Left ventricle myocardium inferior (tissue), 1 donor: ENCODE results near the gene ZNF641. TPM values are rescaled to one million over a fixed set of nuclear protein-coding genes. Genes with fewer than 3 reads are reported as not detected.

Experiments used
- DNase-seq: peaks from one replicate; pipeline ENCODE4 v3.0.0-alpha.2; 2020
- H3K27ac ChIP-seq: fragments of 200-600 bp; replicated peaks from 2 replicates; pipeline ENCODE4 v1.8.0; 2021
- H3K27me3 ChIP-seq: fragments of 200-600 bp; 2 replicates; pipeline ENCODE4 v1.8.0; 2021; ENCODE audit warnings: low read depth
- H3K36me3 ChIP-seq: fragments of 200-600 bp; 2 replicates; pipeline ENCODE4 v1.8.0; 2021
- H3K4me1 ChIP-seq: fragments of 200-600 bp; 2 replicates; pipeline ENCODE4 v1.8.0; 2021
- H3K4me3 ChIP-seq: fragments of 200-600 bp; 2 replicates; pipeline ENCODE4 v1.8.0; 2021; ENCODE audit warnings: mild to moderate bottlenecking, moderate library complexity
- H3K9me3 ChIP-seq: fragments of 200-600 bp; replicated peaks from 2 replicates; pipeline ENCODE4 v1.8.0; 2021
- intact Hi-C: fragments of 100-400 bp; cut with micrococcal nuclease; formaldehyde crosslinking; loops from one replicate; pipeline ENCODE4 v1.11.0; 2022
- total RNA-seq: library from RNA; stranded (reverse); fragmentation: NEBNext Ultra II Directional; extraction: Animal tissue kit (Norgen Biotek cat#: 25700); gene quantifications from one replicate; pipeline ENCODE4 v1.2.1, GENCODE V29; 2021
- TF ChIP-seq, protein P1 (sequence below): fragments of 200-600 bp; IDR thresholded peaks from 2 replicates; pipeline ENCODE4 v1.8.0; 2021; ENCODE audit warnings: antibody characterized with exemption, mild to moderate bottlenecking, borderline replicate concordance
- donor health status: DM: no; HTN: yes; CAD: no; lungs with severe emphysema.

Gene ZNF641
- total RNA-seq, 1 donor from 2014 or later: 16.0 TPM

GRCh38 chr12:48311313-48311712 is 39.4 kb downstream of the ZNF641 start:
- intact Hi-C loops: no loop called here
- no peaks in the 10 kb centered on the region for H3K36me3 ChIP-seq
- peaks cover 6% of the 10 kb centered on the region for H3K4me1 ChIP-seq
- no peak overlapping the region for H3K4me3 ChIP-seq
- no peaks in the 10 kb centered on the region for H3K27me3 ChIP-seq
- H3K27ac ChIP-seq: no peak overlapping the region
- DNase-seq: no peak
- TF ChIP-seq, protein P1, sequence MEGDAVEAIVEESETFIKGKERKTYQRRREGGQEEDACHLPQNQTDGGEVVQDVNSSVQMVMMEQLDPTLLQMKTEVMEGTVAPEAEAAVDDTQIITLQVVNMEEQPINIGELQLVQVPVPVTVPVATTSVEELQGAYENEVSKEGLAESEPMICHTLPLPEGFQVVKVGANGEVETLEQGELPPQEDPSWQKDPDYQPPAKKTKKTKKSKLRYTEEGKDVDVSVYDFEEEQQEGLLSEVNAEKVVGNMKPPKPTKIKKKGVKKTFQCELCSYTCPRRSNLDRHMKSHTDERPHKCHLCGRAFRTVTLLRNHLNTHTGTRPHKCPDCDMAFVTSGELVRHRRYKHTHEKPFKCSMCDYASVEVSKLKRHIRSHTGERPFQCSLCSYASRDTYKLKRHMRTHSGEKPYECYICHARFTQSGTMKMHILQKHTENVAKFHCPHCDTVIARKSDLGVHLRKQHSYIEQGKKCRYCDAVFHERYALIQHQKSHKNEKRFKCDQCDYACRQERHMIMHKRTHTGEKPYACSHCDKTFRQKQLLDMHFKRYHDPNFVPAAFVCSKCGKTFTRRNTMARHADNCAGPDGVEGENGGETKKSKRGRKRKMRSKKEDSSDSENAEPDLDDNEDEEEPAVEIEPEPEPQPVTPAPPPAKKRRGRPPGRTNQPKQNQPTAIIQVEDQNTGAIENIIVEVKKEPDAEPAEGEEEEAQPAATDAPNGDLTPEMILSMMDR: no peak
- peaks cover 6% of the 10 kb centered on the region for H3K9me3 ChIP-seq

GRCh38 chr12:48307269-48307668 is 43.5 kb downstream of the ZNF641 start:
- Histone ChIP-seq H3K36me3 (no peaks in the 10 kb centered on the region), H3K9me3 (no peaks in the 10 kb centered on the region), H3K4me1 (peaks cover 15% of the 10 kb centered on the region), H3K4me3 (no peak overlapping the region), H3K27me3 (no peaks in the 10 kb centered on the region), H3K27ac (no peak overlapping the region)
- DNase-seq: no peak
- intact Hi-C loops: no loop called here
- TF ChIP-seq, protein P1: no peak

- intact Hi-C loops: no loop called here
- Histone ChIP-seq H3K4me3 (no peak overlapping the region), H3K27me3 (no peaks in the 10 kb centered on the region), H3K4me1 (peaks cover 11% of the 10 kb centered on the region), H3K27ac (no peak overlapping the region), H3K36me3 (no peaks in the 10 kb centered on the region), H3K9me3 (no peaks in the 10 kb centered on the region)
- TF ChIP-seq, protein P1: no peak
- DNase-seq: no peak
Measured at GRCh38 chr12:48305190-48305589, 45.5 kb downstream of the ZNF641 start.

- H3K9me3 ChIP-seq: no peaks in the 10 kb centered on the region
- H3K36me3 ChIP-seq: no peaks in the 10 kb centered on the region
- H3K4me1 ChIP-seq: peaks cover 11% of the 10 kb centered on the region
- no peaks in the 10 kb centered on the region for H3K27me3 ChIP-seq
- no peak for DNase-seq
- peak overlapping the region; percentile 28 for H3K27ac ChIP-seq
- TF ChIP-seq, protein P1: no peak
- intact Hi-C loops: no loop called here
- no peak overlapping the region for H3K4me3 ChIP-seq
Measured at GRCh38 chr12:48302161-48302911, 48.4 kb downstream of the ZNF641 start.

GRCh38 chr12:48300774-48301173 is 49.9 kb downstream of the ZNF641 start:
- no peak overlapping the region for H3K4me3 ChIP-seq
- intact Hi-C loops: no loop called here
- no peak overlapping the region for H3K27ac ChIP-seq
- TF ChIP-seq, protein P1: no peak
- no peaks in the 10 kb centered on the region for H3K27me3 ChIP-seq
- no peaks in the 10 kb centered on the region for H3K9me3 ChIP-seq
- no peak for DNase-seq
- H3K36me3 ChIP-seq: no peaks in the 10 kb centered on the region
- H3K4me1 ChIP-seq: peaks cover 19% of the 10 kb centered on the region
